Ramos (cell line): ENCODE results near the gene SLC31A2.

Experiments used
- in situ Hi-C: fragments of 300-500 bp; cut with MboI; formaldehyde crosslinking; loops from one replicate; pipeline ENCODE4 v1.14.3; 2022; ENCODE audit warnings: low sequenced_read_pairs; ENCODE audit not compliant: unreplicated experiment

Gene SLC31A2

DNA sequence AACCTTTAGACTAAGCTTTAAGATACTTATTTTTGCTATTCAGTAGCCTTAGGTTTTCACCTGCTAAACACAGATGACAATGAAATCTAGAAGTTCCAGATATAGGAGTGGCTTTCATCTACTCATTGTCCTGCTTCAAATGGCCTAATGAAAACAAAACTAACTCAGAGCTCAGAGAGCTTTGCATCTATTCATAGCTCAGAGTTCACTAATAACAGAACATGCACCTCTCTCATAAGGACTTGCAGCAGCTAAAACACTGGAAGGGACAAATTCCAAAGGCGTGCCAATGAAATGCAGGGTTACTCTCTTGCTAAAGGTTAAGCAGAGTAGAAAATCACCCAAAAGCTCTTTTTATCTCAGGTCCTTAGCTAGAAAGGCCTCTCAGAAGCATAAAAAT is 29.0 kb downstream of the SLC31A2 start:
- in situ Hi-C loops: no loop called here

- in situ Hi-C loops: no loop called here
These were observed 30.4 kb downstream of the SLC31A2 start for GRCh38 chr9:113181165-113181564.

- in situ Hi-C loops: no loop called here
These were observed 33.2 kb downstream of the SLC31A2 start for GRCh38 chr9:113183956-113184488.

DNA sequence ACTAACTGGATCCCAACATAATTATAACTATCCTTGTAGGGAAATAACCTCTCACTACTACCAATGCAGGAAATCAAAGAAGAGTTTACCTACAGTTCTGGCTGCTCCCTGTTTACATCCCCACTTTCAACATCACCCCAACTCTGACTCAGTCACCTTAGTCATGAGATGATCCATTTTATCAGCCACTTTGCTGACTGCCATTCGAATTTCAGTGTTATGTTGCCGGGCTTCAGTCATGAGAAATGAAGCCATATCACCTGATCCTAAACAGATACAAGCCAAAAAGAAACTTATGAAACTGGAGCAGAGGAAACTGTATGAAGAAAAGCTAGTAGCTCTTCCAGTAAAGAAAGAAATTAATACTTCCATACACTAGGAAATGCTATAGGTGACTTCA is 33.7 kb downstream of the SLC31A2 start:
- in situ Hi-C loops: no loop called here

- in situ Hi-C loops: no loop called here
These were observed 34.5 kb downstream of the SLC31A2 start for GRCh38 chr9:113185271-113185670.

- in situ Hi-C loops: no loop called here
These were observed 35.4 kb downstream of the SLC31A2 start for GRCh38 chr9:113186137-113186755.

DNA sequence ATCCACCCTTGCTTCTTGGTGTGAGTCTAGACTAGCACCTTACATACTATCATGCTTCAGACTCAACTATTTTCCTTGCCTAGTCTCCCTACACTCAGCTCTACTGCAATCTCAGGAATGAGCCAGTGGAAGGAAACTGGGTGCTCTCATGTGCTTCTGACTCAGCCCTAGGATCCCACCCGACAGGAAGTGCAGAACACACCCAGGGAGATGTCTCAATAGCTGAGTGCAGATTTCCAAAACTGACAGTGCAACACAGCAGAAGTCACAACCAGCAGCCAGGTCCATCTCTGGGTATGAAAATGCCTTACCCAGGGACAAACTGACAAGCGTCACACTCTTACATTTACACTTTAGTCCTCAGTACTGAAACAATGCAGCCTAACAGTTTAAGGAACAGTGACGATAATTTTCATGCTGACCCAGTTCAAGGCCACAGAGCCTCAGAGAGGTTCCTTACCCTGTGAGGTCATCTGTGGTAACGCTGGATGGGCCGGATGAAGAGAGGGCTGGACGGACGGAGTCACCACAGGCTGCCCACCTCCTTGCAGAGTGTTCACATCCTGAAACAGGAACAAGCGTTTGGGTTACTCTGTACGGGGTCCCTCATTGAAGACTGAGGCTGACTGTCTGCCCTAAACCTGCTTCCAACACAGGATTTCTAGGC is 37.3 kb downstream of the SLC31A2 start:
- in situ Hi-C loops: no loop called here

GRCh38 chr9:113192455-113192854 is 41.6 kb downstream of the SLC31A2 start:
- in situ Hi-C loops: no loop called here

- in situ Hi-C loops: no loop called here
These were observed 49.0 kb downstream of the SLC31A2 start for GRCh38 chr9:113199683-113200329.

DNA sequence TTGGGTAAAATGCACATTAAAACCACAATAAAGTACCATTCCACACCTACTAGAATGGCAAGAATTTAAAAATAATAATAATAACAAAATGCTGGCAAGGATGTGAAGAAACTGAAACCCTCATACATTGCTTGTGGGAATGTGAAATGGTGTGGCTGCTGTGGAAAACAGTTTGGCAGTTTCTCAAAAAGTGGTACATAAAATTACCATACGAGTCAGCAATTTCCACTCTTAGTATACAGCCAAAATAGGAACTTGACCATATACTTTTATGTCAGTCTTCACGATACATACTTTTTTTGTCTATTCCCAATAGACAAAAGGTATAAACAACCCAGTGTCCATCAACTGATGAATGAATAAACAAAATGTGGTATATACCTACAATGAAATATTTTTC is 54.6 kb downstream of the SLC31A2 start:
- in situ Hi-C loops: no loop called here

DNA sequence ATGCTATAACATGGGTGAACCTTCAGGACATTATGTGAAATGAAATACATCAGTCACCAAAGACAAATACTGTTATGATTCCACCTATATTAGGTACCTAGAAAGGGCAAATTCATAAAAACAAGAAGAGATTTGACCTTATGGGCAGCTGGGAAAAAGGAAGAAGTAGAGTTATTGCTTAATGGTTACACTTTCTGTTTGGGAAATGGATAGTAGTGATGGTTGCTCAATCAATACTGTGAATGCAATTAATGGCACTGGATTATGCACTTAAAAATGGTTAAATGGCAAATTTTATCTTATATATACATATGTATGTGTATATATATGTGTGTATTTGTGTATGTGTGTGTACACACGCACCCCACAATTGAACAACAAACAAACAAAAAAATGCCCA is 55.1 kb downstream of the SLC31A2 start:
- in situ Hi-C loops: no loop called here

DNA sequence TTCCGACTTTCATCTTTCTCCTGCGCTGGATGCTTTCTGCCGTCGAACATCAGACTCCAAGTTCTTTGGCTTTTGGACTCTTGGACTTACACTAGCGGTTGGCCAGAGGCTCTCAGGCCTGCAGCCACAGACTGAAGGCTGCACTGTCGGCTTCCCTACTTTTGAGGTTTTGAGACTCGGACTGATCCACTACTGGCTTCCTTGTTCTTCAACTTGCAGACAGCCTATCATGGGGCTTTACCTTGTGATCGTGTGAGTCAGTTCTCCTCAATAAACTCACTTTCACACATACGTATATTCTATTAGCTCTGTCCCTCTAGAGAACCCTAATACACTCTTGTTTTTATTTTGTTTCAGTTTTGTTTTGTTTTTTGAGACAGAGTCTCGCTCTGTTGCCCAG is 60.0 kb downstream of the SLC31A2 start:
- in situ Hi-C loops: no loop called here
